Spleen (tissue), 7 donors: ENCODE results near the gene SERPINA12.

Experiments used
- POLR2AphosphoS5 ChIP-seq, 3 donors: sonication (generic); formaldehyde crosslinking; IDR thresholded peaks; one replicate each; pipeline ENCODE4 v1.5.1; 2017; ENCODE audit warnings: antibody characterized with exemption in 3 of 3
- TF ChIP-seq, protein P1 (sequence below), 11 experiments: fragments of 200-600 bp in 7 of 11; fragments of 450-650 bp in 4 of 11; sonication (generic) in 4 of 11; IDR thresholded peaks in 8 of 11; conservative IDR thresholded peaks in 3 of 11; 1 replicate in 7 of 11; 2 replicates in 4 of 11; pipeline versions ENCODE4 v1.4.0 to v1.8.0; 2016 to 2021; ENCODE audit warnings: antibody characterized with exemption in 11 of 11, inconsistent platforms in 4 of 11, mild to moderate bottlenecking in 1 of 11
- donor health status: DM: no; HTN: no; CAD: no; lungs with moderate emphysema.
- donor health status: DM: no; HTN: no; CAD: no.
- donor health status: DM: no; HTN: no; CAD: no.

GRCh38 chr14:94473666-94474410 is 35.4 kb downstream of the SERPINA12 start:
- TF ChIP-seq, protein P1, sequence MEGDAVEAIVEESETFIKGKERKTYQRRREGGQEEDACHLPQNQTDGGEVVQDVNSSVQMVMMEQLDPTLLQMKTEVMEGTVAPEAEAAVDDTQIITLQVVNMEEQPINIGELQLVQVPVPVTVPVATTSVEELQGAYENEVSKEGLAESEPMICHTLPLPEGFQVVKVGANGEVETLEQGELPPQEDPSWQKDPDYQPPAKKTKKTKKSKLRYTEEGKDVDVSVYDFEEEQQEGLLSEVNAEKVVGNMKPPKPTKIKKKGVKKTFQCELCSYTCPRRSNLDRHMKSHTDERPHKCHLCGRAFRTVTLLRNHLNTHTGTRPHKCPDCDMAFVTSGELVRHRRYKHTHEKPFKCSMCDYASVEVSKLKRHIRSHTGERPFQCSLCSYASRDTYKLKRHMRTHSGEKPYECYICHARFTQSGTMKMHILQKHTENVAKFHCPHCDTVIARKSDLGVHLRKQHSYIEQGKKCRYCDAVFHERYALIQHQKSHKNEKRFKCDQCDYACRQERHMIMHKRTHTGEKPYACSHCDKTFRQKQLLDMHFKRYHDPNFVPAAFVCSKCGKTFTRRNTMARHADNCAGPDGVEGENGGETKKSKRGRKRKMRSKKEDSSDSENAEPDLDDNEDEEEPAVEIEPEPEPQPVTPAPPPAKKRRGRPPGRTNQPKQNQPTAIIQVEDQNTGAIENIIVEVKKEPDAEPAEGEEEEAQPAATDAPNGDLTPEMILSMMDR (IDR thresholded peaks at IDR 0.05 in 8 of 11, conservative IDR thresholded peaks at IDR 0.05 in 3 of 11) = no peak
- no peak for TF ChIP-seq POLR2AphosphoS5 (IDR thresholded peaks at IDR 0.05)
